IPS-18a (cell line): ENCODE measurements around the gene MTHFD1L.
"Not testable (repeated sequence)": the region's sequence is repeated elsewhere in the genome, so short reads cannot be mapped to it uniquely, and the experiment has no call there.

Experiments
- H3K27ac ChIP-seq: one replicate; pipeline ENCODE4 v1.5.1; 2013; ENCODE audit warnings: low read length
- H3K27me3 ChIP-seq: one replicate; pipeline ENCODE4 v1.6.1; 2013; ENCODE audit warnings: mild to moderate bottlenecking, low read length; ENCODE audit not compliant: control insufficient read depth, insufficient read depth
- H3K36me3 ChIP-seq: one replicate; pipeline ENCODE4 v1.6.1; 2013; ENCODE audit warnings: low read depth, low read length; ENCODE audit not compliant: control insufficient read depth
- H3K4me1 ChIP-seq: one replicate; pipeline ENCODE4 v1.6.1; 2013; ENCODE audit warnings: low read depth, low read length; ENCODE audit not compliant: control insufficient read depth
- H3K4me3 ChIP-seq: one replicate; pipeline ENCODE4 v1.5.1; 2013; ENCODE audit warnings: low read length
- H3K9ac ChIP-seq: one replicate; pipeline ENCODE4 v1.6.1; 2013; ENCODE audit warnings: mild to moderate bottlenecking, low read length, moderate library complexity
- H3K9me3 ChIP-seq: one replicate; pipeline ENCODE4 v1.6.1; 2013; ENCODE audit warnings: low read depth, low read length; ENCODE audit not compliant: control insufficient read depth

MTHFD1L gene

DNA sequence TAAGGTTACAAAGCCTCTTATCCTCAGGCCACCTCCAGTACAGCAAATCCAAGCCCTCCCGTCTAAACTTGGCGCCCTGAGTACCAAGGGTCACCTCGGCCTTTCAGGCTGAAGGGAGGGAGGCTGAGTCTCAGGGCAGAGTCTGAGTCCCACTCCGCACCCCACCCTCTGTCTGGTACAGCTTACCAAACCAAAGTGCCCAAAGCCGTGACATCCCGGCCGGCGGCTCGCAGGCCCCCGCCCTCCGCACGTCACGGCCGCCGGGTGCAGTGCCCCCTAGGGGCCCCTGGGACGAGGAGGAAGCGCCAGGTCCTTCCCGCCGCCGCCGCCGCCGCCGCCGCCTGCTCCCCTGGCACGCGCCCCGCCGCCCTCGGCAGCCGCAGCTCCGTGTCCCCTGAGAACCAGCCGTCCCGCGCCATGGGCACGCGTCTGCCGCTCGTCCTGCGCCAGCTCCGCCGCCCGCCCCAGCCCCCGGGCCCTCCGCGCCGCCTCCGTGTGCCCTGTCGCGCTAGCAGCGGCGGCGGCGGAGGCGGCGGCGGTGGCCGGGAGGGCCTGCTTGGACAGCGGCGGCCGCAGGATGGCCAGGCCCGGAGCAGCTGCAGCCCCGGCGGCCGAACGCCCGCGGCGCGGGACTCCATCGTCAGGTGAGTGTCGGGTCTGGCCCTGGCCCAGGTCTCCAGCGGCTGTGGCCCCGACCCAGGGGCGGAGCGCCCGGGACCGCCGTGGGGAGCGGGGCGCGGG lies at the start of gene MTHFD1L:
Gene MTHFD1L (plus strand): TSS at position 297 of the 741 bp plus-strand sequence. CDS start 121 bp downstream, at position 418.
- Histone ChIP-seq H3K4me1 (peaks cover 4% of the 10 kb centered on the region), H3K27me3 (no peaks in the 10 kb centered on the region), H3K36me3 (no peaks in the 10 kb centered on the region), H3K4me3 (peak within 1 kb of the TSS; percentile 87), H3K9me3 (no peaks in the 10 kb centered on the region), H3K27ac (no peak within 1 kb of the TSS), H3K9ac (peak within 1 kb of the TSS; percentile 91)

DNA sequence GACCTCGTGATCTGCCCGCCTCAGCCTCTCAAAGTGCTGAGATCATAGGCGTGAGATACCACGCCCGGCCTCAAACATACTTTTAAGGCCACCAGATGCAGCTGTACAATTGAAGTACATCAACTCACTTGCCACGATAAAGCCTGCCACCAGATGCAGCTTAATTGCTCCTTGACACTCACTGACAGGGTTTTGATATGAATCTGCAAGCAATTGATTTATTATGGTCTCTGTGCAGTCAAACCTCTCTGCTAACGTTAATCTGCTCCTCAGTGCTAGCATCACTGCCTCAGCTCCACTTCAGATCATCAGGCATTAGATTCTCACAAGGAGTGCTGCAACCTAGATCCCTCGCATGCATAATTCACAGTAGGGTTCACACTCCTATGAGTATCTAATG lies 48.9 kb upstream of the MTHFD1L start:
- not testable (repeated sequence) for H3K27me3 ChIP-seq, H3K9ac ChIP-seq, H3K27ac ChIP-seq, H3K4me1 ChIP-seq, H3K4me3 ChIP-seq, H3K9me3 ChIP-seq, H3K36me3 ChIP-seq

DNA sequence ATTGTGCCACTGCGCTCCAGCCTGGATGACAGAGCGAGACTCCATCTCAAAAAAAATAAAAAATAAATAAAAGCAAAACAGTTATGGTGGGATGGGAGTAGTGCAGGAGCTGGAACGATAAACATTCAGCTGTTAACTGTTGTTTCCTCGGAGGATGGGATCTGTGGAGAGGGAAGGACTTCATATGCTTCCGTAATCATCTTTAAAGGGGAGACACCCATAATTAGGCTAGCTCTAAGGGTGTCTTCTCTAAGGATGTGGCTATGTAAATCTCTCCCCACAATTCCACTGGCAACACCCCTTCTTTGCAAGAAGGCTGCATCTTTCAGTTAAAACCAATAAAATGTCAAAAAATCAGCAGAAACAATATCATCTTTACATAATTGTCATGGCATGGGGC lies 42.6 kb upstream of the MTHFD1L start:
- H3K27me3 ChIP-seq = no peaks in the 10 kb centered on the region
- H3K36me3 ChIP-seq = no peaks in the 10 kb centered on the region
- H3K4me1 ChIP-seq = no peaks in the 10 kb centered on the region

DNA sequence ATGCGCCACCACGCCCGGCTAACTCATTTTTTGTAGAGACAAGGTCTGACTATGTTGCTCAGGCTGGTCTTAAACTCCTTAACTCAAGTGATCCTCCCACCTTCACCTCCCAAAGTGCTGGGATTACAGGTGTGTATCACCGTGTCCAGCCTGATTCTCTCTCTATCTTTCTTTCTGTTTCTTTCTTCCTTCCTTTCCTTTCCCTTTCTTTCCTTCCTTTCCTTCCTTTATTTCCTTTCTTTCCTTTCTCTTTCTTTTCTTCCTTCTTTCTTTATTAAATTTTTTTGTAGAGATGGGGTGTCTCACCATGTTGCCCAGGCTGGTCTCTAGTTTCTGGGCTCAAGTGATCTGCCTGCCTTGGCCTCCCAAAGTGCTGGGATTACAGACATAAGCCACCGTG lies 38.7 kb upstream of the MTHFD1L start:
- H3K4me1 ChIP-seq = no peaks in the 10 kb centered on the region
- H3K27me3 ChIP-seq = no peaks in the 10 kb centered on the region
- H3K9ac ChIP-seq = no peak overlapping the region
- H3K27ac ChIP-seq = no peak overlapping the region
- H3K36me3 ChIP-seq = no peaks in the 10 kb centered on the region
- no peak overlapping the region for H3K4me3 ChIP-seq
- H3K9me3 ChIP-seq = no peaks in the 10 kb centered on the region

More for the DNA sequence above, 42.6 kb upstream of the MTHFD1L start:
- no peak overlapping the region for H3K9ac ChIP-seq
- no peak overlapping the region for H3K27ac ChIP-seq
- H3K9me3 ChIP-seq = no peaks in the 10 kb centered on the region
- H3K4me3 ChIP-seq = no peak overlapping the region

DNA sequence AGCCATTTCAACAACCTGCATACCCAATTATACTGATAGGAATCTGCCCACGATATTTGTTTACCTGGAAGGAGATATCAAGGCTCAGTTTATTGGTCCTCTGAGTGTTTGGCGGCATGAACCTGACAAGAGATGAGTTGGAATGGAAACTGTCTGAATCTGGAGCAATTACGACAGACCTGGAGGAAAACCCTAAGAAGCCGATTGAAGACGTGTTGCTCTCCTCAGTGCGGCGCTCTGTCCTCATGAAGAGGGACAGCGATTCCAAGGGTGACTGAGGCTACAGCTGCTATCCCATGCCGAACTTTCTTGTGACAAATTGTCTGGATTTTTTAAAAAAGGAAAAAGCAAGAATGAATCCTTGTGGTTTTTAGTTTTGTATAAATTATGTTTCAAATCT lies 37.4 kb upstream of the MTHFD1L start:
- not testable (repeated sequence) for H3K27ac ChIP-seq

DNA sequence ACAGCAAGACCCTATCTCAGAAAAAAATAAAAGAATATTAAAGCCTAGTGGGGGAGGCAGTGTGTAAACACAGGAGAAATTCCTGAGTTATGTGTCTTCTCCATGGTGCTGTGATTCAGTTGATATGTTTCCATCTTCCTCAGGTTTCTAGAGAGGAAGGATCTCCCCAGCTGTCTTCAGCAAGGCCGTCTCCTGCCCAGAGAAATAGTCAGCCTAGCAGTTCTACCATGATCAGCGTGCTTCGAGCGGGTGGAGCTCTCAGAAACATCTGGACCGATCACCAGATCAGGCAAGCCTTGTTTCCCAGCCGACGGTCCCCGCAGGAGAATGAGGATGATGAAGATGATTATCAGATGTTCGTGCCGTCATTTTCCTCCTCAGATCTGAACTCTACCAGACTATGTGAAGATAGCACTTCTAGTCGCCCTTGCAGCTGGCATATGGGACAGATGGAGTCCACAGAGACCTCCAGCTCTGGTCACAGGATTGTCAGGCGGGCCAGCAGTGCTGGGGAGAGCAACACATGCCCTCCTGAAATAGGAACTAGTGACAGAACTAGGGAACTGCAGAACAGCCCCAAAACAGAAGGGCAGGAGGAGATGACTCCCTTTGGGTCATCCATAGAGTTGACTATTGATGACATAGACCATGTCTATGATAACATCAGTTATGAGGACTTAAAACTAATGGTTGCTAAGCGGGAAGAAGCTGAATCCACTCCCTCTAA lies 34.9 kb upstream of the MTHFD1L start:
- Histone ChIP-seq H3K36me3 (no peaks in the 10 kb centered on the region), H3K9ac (no peak overlapping the region), H3K4me1 (no peaks in the 10 kb centered on the region), H3K4me3 (no peak overlapping the region), H3K27ac (no peak overlapping the region), H3K9me3 (no peaks in the 10 kb centered on the region), H3K27me3 (no peaks in the 10 kb centered on the region)

More for the DNA sequence above, 37.4 kb upstream of the MTHFD1L start:
- not testable (repeated sequence) for H3K36me3 ChIP-seq, H3K4me1 ChIP-seq, H3K4me3 ChIP-seq, H3K27me3 ChIP-seq, H3K9ac ChIP-seq, H3K9me3 ChIP-seq

DNA sequence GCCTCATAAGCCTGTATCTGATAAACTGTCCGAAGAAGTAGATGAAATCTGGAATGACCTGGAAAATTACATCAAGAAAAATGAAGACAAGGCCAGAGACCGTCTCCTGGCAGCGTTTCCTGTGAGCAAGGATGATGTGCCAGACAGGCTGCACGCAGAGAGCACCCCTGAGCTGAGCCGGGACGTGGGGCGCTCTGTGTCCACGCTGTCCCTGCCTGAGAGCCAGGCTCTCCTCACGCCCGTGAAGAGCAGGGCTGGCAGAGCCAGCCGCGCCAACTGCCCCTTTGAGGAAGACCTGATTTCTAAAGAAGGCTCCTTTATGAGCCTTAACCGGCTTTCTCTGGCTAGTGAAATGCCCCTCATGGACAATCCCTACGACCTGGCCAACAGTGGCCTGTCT lies 33.9 kb upstream of the MTHFD1L start:
- H3K4me3 ChIP-seq = no peak overlapping the region
- no peak overlapping the region for H3K27ac ChIP-seq
- H3K36me3 ChIP-seq = no peaks in the 10 kb centered on the region
- H3K9ac ChIP-seq = no peak overlapping the region
- no peaks in the 10 kb centered on the region for H3K27me3 ChIP-seq
- no peaks in the 10 kb centered on the region for H3K4me1 ChIP-seq
- no peaks in the 10 kb centered on the region for H3K9me3 ChIP-seq

DNA sequence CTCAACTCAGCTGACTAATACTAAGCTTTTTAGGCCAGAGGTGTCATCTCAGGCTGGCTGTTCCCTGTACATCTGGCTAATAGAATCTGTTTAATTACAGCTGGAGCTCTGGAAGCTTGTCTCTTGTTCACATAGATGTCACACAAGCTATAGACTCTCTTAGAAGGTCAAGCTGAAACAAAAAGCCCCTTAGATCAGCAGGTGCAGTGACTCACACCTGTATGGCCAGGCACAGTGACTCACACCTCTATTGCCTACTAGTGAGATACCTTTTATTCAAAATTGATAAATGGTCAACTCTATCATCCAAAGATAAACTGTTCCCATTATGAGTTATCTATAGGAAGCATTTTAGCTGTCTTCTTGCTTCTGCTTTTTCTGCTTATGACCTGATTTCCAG lies 29.9 kb upstream of the MTHFD1L start:
- Histone ChIP-seq H3K9me3 (no peaks in the 10 kb centered on the region), H3K36me3 (no peaks in the 10 kb centered on the region), H3K4me3 (no peak overlapping the region)

DNA sequence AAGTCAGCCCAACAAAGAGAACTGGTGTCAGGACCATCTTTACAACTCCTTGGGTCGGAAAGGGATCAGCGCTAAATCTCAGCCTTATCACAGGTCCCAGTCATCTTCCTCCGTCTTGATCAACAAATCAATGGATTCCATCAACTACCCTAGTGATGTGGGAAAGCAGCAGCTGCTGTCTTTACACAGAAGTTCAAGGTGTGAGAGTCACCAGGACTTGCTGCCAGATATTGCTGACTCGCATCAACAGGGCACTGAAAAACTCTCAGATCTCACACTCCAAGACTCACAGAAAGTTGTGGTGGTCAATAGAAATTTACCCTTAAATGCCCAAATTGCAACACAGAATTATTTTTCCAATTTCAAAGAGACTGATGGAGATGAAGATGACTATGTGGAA lies 25.3 kb upstream of the MTHFD1L start:
- Histone ChIP-seq H3K9me3 (no peaks in the 10 kb centered on the region), H3K27ac (no peak overlapping the region), H3K4me3 (no peak overlapping the region), H3K27me3 (no peaks in the 10 kb centered on the region), H3K36me3 (no peaks in the 10 kb centered on the region), H3K9ac (no peak overlapping the region), H3K4me1 (peaks cover 2% of the 10 kb centered on the region)

More for the DNA sequence above, 29.9 kb upstream of the MTHFD1L start:
- no peak overlapping the region for H3K9ac ChIP-seq
- H3K4me1 ChIP-seq = no peaks in the 10 kb centered on the region
- H3K27ac ChIP-seq = no peak overlapping the region
- no peaks in the 10 kb centered on the region for H3K27me3 ChIP-seq

DNA sequence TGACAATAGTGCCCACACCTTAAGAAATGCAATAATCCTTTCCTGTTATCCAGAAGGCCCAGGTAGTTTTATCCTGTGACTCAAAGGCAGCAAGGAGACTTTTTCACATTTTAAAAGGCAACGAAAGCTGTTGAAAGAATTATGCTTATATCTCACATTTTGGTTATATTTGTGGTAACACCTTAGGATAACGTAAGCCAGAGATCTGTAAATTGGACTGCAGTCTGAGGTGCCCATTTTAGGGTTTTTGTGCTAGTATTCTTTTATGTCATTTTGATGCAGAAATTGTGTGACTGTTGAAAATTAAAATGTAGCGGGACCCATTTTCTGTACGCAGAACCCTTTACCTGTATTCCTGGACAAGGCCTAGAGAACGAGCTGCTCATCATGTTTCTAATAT lies 24.3 kb upstream of the MTHFD1L start:
- Histone ChIP-seq H3K27ac (no peak overlapping the region), H3K9ac (no peak overlapping the region), H3K36me3 (no peaks in the 10 kb centered on the region)

DNA sequence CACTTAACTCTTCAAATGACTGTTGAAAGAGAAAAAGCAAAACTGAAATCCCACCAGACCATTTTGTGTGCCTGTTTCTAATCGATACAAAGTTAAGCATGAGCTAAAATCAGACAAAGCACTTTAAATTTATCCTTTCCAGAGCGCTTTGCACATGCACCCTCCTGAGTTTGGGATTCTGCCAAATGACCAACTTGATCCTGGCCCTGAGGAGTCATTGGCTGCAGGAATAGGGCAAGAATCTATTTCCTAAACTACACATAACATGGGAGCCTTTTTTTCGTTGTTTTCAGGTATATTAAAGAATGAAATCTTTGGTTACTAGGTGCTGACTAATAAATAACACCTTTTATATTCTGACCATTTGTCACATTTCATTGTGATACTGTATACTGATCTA lies 23.8 kb upstream of the MTHFD1L start:
- H3K9ac ChIP-seq = no peak overlapping the region
- no peaks in the 10 kb centered on the region for H3K36me3 ChIP-seq
- peaks cover 2% of the 10 kb centered on the region for H3K4me1 ChIP-seq
- no peak overlapping the region for H3K4me3 ChIP-seq
- no peak overlapping the region for H3K27ac ChIP-seq
- H3K27me3 ChIP-seq = no peaks in the 10 kb centered on the region
- H3K9me3 ChIP-seq = no peaks in the 10 kb centered on the region

More for the DNA sequence above, 24.3 kb upstream of the MTHFD1L start:
- H3K27me3 ChIP-seq = no peaks in the 10 kb centered on the region
- peaks cover 2% of the 10 kb centered on the region for H3K4me1 ChIP-seq
- H3K4me3 ChIP-seq = no peak overlapping the region
- no peaks in the 10 kb centered on the region for H3K9me3 ChIP-seq

DNA sequence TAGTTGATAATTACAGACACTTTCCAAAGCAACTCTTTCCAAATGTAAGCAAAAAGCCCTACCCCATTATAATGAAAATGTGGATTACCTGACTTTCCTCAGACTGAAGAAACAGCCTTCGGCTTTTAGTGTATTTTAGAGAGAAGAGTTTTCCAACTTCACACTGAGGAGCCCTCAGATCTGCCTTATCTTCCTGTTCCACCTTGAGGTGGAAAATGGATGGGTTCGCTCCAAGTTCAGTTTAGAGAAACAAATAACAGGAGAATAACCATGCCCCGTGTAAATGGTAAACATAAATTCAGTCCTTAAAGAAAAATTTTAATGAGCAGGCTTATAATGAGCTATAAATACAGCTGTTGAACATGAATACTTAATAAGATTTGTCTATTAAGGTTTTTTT lies 21.1 kb upstream of the MTHFD1L start:
- Histone ChIP-seq H3K9me3 (no peaks in the 10 kb centered on the region), H3K4me1 (peaks cover 8% of the 10 kb centered on the region), H3K27ac (no peak overlapping the region), H3K27me3 (no peaks in the 10 kb centered on the region), H3K9ac (no peak overlapping the region), H3K4me3 (no peak overlapping the region), H3K36me3 (no peaks in the 10 kb centered on the region)
